Measurements from ENCODE around the gene MROH9. TPM values are rescaled to one million over a fixed set of nuclear protein-coding genes. Genes with fewer than 3 reads are reported as not detected.

MROH9 gene, protein sequence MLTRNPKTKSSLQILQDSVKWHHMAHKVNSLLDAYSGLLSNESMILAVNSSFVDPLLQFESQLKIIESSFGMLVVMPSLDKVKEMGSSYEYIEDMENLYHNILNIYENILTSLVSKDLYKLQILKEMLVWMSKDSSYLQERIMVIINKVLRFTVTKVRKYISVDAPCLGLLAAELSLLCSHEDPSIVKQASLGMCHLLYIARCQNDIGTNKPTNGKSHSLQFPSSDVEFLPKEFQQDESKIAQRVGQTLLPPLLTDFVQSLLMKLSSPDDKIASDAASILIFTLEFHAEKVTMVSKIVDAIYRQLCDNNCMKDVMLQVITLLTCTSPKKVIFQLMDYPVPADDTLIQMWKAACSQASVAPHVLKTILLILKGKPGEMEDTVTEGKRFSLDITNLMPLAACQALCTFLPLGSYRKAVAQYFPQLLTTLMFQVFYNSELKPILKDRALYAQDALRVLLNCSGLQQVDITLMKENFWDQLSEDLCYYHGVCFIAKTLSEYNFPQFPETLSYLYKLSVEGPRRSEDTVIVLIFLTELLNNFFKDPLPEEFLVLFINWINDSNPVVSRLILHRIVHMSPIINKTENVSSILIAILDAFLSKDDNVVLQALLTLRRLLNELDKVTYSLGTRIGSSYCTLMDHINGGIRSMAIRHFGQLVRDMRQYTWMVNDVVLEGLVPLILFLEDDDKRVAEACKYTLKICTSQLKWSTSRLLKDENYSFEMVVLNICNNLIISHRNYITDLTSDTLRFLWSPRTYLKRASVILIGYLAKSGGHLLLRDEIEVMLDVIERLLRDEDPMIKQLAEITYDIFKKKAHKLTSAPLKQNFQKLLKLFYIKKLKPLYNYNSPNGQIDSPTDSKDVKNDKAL
- total RNA-seq = 0.41 TPM in 1 of 3 replicates, not detected in the others
- long read RNA-seq = 0 reads

DNA sequence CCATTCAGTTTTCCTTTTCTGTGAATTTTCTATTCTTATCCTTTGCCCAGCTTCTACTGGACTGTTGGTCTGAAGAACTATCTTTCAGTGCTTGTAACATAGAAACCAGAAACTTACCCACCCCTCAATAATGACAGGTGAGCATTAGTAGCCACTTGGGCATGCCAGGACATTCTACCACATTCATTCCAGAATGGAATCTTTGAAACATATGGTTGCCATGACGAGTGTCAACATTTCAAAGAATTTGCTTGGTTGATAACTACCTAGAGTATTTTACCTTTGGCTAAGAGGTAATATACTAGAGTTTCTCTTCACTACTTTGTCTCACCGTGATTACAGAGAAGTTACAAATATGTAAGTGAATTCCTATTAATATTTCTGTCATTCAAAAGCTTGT, at the start of gene MROH9:
Gene MROH9, plus strand, starts transcription at position 304 of the 400 bp plus-strand sequence. CDS start 10,023 bp downstream, outside the sequence.
- H3K4me1 Mint-ChIP-seq (ENCODE audit: low read depth) = peaks cover 11% of the 10 kb centered on the region
- H3K36me3 Mint-ChIP-seq (ENCODE audit: low read depth) = no peaks in the 10 kb centered on the region
- peaks cover 5% of the 10 kb centered on the region for H3K9me3 Mint-ChIP-seq (ENCODE audit: low read depth)
- no peaks in the 10 kb centered on the region for H3K27me3 Mint-ChIP-seq (ENCODE audit: low read depth)
- no peak within 1 kb of the TSS for H3K4me3 Mint-ChIP-seq (ENCODE audit: unreplicated experiment)
- H3K27ac Mint-ChIP-seq (ENCODE audit: unreplicated experiment) = no peak within 1 kb of the TSS
- DNase-seq (ENCODE audit: low spot score) = no peak
- TF ChIP-seq, protein P1, sequence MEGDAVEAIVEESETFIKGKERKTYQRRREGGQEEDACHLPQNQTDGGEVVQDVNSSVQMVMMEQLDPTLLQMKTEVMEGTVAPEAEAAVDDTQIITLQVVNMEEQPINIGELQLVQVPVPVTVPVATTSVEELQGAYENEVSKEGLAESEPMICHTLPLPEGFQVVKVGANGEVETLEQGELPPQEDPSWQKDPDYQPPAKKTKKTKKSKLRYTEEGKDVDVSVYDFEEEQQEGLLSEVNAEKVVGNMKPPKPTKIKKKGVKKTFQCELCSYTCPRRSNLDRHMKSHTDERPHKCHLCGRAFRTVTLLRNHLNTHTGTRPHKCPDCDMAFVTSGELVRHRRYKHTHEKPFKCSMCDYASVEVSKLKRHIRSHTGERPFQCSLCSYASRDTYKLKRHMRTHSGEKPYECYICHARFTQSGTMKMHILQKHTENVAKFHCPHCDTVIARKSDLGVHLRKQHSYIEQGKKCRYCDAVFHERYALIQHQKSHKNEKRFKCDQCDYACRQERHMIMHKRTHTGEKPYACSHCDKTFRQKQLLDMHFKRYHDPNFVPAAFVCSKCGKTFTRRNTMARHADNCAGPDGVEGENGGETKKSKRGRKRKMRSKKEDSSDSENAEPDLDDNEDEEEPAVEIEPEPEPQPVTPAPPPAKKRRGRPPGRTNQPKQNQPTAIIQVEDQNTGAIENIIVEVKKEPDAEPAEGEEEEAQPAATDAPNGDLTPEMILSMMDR (IDR thresholded peaks at IDR 0.05) = no peak

DNA sequence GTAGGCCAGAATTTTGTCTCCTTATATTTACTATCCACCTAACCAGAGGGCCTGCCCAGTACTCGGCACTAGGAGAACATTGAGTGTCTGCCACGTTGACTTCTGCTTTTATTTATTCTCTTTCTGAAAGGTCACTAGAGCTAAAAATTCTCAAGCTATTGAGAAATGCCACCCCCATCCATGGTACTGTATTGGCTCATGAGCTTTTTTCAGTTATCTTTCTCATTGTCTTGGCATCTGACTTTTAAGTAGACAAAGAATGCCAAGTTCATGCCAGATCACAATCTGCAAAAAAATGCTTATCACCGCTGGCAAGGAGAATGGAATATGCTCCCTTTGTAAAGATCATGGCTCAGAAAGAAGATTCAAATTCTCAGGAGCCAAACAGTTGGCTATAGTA, 49.8 kb upstream of the MROH9 start:
- no peak overlapping the region for H3K27ac Mint-ChIP-seq (ENCODE audit: unreplicated experiment)
- TF ChIP-seq, protein P1 (IDR thresholded peaks at IDR 0.05) = no peak
- H3K27me3 Mint-ChIP-seq (ENCODE audit: low read depth) = no peaks in the 10 kb centered on the region
- DNase-seq (ENCODE audit: low spot score) = no peak
- H3K4me1 Mint-ChIP-seq (ENCODE audit: low read depth) = peaks cover 21% of the 10 kb centered on the region
- peaks cover 3% of the 10 kb centered on the region for H3K9me3 Mint-ChIP-seq (ENCODE audit: low read depth)
- no peak overlapping the region for H3K4me3 Mint-ChIP-seq (ENCODE audit: unreplicated experiment)
- no peaks in the 10 kb centered on the region for H3K36me3 Mint-ChIP-seq (ENCODE audit: low read depth)

DNA sequence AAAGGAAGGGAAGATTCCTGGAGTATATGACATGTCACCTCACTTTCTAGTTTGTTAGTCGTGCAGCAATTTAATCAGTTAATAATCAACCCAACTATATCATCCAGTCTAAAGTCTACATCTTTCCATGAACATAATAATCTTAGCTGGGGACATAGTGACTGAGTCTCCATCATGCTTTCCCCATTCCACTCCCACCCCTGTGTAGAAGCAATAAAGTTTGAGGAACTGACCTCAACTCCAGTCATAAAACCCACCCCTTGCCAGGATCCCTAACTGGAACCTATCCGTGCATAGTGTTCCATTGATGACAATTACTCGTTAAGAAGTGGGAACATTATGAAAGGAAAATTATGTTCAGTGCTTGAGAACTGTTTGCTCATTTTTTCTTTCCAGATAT, 48.9 kb upstream of the MROH9 start:
- Mint-ChIP-seq H3K9me3 (ENCODE audit: low read depth) (peaks cover 3% of the 10 kb centered on the region), H3K36me3 (ENCODE audit: low read depth) (no peaks in the 10 kb centered on the region), H3K4me1 (ENCODE audit: low read depth) (peaks cover 18% of the 10 kb centered on the region), H3K27ac (ENCODE audit: unreplicated experiment) (no peak overlapping the region), H3K4me3 (ENCODE audit: unreplicated experiment) (no peak overlapping the region), H3K27me3 (ENCODE audit: low read depth) (no peaks in the 10 kb centered on the region)
- DNase-seq (ENCODE audit: low spot score) = no peak
- TF ChIP-seq, protein P1 (IDR thresholded peaks at IDR 0.05) = no peak

DNA sequence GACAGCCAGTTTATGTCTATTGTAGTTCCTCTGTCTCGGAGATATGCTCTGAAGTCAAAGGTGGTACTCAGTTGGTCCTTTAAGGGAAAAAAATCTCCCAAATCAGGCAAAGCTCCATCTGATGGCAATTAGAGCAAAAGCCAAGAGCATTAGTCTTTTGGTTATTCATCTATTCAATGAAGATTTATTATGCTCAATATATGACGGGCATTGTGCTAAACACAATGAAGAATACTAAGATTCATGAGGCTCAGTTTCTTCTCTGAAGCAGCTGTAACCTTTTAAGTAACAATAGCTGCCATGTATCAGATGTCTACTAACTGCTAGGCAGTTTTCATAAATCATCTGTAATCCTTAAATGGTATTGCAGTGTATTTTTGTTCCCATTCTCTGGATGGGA, 47.6 kb upstream of the MROH9 start:
- H3K9me3 Mint-ChIP-seq (ENCODE audit: low read depth) = peaks cover 3% of the 10 kb centered on the region
- no peaks in the 10 kb centered on the region for H3K36me3 Mint-ChIP-seq (ENCODE audit: low read depth)
- no peak overlapping the region for H3K4me3 Mint-ChIP-seq (ENCODE audit: unreplicated experiment)
- no peak for DNase-seq (ENCODE audit: low spot score)
- H3K27ac Mint-ChIP-seq (ENCODE audit: unreplicated experiment) = no peak overlapping the region
- H3K27me3 Mint-ChIP-seq (ENCODE audit: low read depth) = no peaks in the 10 kb centered on the region
- TF ChIP-seq, protein P1 (IDR thresholded peaks at IDR 0.05) = no peak
- peaks cover 9% of the 10 kb centered on the region for H3K4me1 Mint-ChIP-seq (ENCODE audit: low read depth)

DNA sequence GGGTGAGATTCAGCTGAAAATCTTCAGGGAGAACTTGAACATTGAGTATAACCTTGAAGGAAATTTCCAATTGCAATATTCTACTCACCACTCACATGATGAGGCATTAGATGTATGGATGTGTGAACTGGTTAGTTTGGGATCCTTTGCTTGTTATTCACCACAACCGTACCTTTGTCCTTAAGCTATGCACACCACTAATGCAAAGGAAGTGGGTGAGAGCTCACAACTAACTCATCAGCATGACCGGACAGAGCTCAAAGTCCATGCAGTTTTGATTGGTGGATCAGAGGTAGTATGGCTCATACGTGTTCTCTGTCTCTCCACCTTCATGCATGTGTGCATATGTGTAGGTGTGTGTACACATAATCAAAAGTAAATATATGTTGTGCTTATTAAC, 43.5 kb upstream of the MROH9 start:
- no peaks in the 10 kb centered on the region for H3K27me3 Mint-ChIP-seq (ENCODE audit: low read depth)
- H3K4me3 Mint-ChIP-seq (ENCODE audit: unreplicated experiment) = no peak overlapping the region
- no peaks in the 10 kb centered on the region for H3K36me3 Mint-ChIP-seq (ENCODE audit: low read depth)
- TF ChIP-seq, protein P1 (IDR thresholded peaks at IDR 0.05) = no peak
- H3K27ac Mint-ChIP-seq (ENCODE audit: unreplicated experiment) = no peak overlapping the region
- DNase-seq (ENCODE audit: low spot score) = no peak
- peaks cover 29% of the 10 kb centered on the region for H3K4me1 Mint-ChIP-seq (ENCODE audit: low read depth)
- no peaks in the 10 kb centered on the region for H3K9me3 Mint-ChIP-seq (ENCODE audit: low read depth)

Data from chondrocyte (in vitro differentiated cells).